GM12878 (cell line): ENCODE data around the gene CIRBP. TPM values are rescaled to one million over a fixed set of nuclear protein-coding genes. Genes with fewer than 3 reads are reported as not detected.

ENCODE experiments used
- ATAC-seq: fragments of 200-7000 bp; cut with Tn5 transposase; 3 replicates; pipeline ENCODE4 v1.9.1; 2020; ENCODE audit warnings: mild to moderate bottlenecking, moderate library complexity
- BruUV-seq: library from RNA; stranded (reverse); fragments of 400-500 nt; replicated peaks from 2 replicates; lab custom pipeline; 2021; lab: Mats Ljungman, UMichigan
- CTCF ChIA-PET: fragments of 300-600 bp; sonication (Branson Sonifier 250); formaldehyde crosslinking; extraction: SDS; loops from one replicate; lab custom pipeline; 2021; ENCODE audit warnings: inconsistent platforms; lab: Yijun Ruan, JAX
- POLR2A ChIA-PET: fragments of 350-600 bp; formaldehyde crosslinking; extraction: SDS; loops from one replicate; lab custom pipeline; 2021; ENCODE audit warnings: inconsistent platforms; lab: Charles Lee
- RAD21 ChIA-PET: fragments of 300-600 bp; sonication (Branson Sonifier 250); formaldehyde crosslinking; loops from one replicate; lab custom pipeline; 2023; ENCODE audit warnings: antibody characterized with exemption; ENCODE audit not compliant: unreplicated experiment; lab: Charles Lee
- SMC1A ChIA-PET: fragments of 300-600 bp; sonication (Branson Sonifier 250); formaldehyde crosslinking; loops from one replicate; lab custom pipeline; 2023; ENCODE audit not compliant: unreplicated experiment, uncharacterized antibody; lab: Charles Lee
- DNase-seq: peaks from one replicate; pipeline ENCODE4 v3.0.0-alpha.2; 2011; ENCODE audit warnings: low read depth, low spot score
- FAIRE-seq: peaks from 3 replicates; lab custom pipeline; 2011; peaks lifted over from hg19 to GRCh38; lab: Jason Lieb, UNC
- H2AFZ ChIP-seq: 2 replicates; pipeline ENCODE4 v1.6.0; 2011; ENCODE audit warnings: low read depth, low read length, control low read depth; ENCODE audit not compliant: control insufficient read depth
- H3K27ac ChIP-seq: 2 replicates; pipeline ENCODE4 v1.5.1; 2011; ENCODE audit warnings: control low read depth; ENCODE audit not compliant: control insufficient read depth, insufficient read depth
- H3K27me3 ChIP-seq, 2 experiments: replicated peaks in 1 of 2; 2 replicates each; pipeline versions ENCODE4 v1.6.0 to v1.6.1; 2011; ENCODE audit warnings: low read length in 1 of 2; ENCODE audit not compliant: control insufficient read depth in 2 of 2, insufficient read depth in 2 of 2
- H3K36me3 ChIP-seq, 2 experiments: 2 replicates each; pipeline ENCODE4 v1.5.1; 2011; ENCODE audit warnings: low read length in 1 of 2; ENCODE audit not compliant: control insufficient read depth in 2 of 2, insufficient read depth in 2 of 2
- H3K4me1 ChIP-seq: 2 replicates; pipeline ENCODE4 v1.6.1; 2011; ENCODE audit warnings: mild to moderate bottlenecking, low read length, moderate library complexity, mixed read lengths; ENCODE audit not compliant: control insufficient read depth, insufficient read depth
- H3K4me2 ChIP-seq: 2 replicates; pipeline ENCODE4 v1.6.0; 2011; ENCODE audit warnings: control low read depth; ENCODE audit not compliant: control insufficient read depth, insufficient read depth
- H3K4me3 ChIP-seq: fragments of 200-600 bp; sonication (generic); 2 replicates; pipeline ENCODE4 v1.5.1; 2016
- H3K79me2 ChIP-seq: 2 replicates; pipeline ENCODE4 v1.6.0; 2011; ENCODE audit warnings: low read length; ENCODE audit not compliant: control insufficient read depth, insufficient read depth
- H3K9ac ChIP-seq: 2 replicates; pipeline ENCODE4 v1.8.0; 2011; ENCODE audit warnings: low read length, control low read depth, mixed read lengths; ENCODE audit not compliant: control insufficient read depth, insufficient read depth
- H3K9me3 ChIP-seq: replicated peaks from 3 replicates; pipeline ENCODE4 v1.5.1; 2011; ENCODE audit warnings: mild to moderate bottlenecking, low read length; ENCODE audit not compliant: control insufficient read depth, insufficient read depth
- H4K20me1 ChIP-seq: 2 replicates; pipeline ENCODE4 v1.6.0; 2011; ENCODE audit not compliant: control insufficient read depth, insufficient read depth
- ATF7 ChIP-seq: fragments of 450-650 bp; IDR thresholded peaks from 2 replicates; pipeline ENCODE4 v1.6.1; 2016; ENCODE audit warnings: low read depth, mild to moderate bottlenecking
- FOS ChIP-seq: IDR thresholded peaks from 3 replicates; pipeline ENCODE4 v1.6.1; 2011; ENCODE audit warnings: borderline replicate concordance; ENCODE audit not compliant: insufficient read length; ENCODE audit errors: extremely low read depth
- HDGF ChIP-seq: fragments of 450-650 bp; IDR thresholded peaks from 2 replicates; pipeline ENCODE4 v1.6.1; 2016; ENCODE audit warnings: antibody characterized with exemption
- MEF2B ChIP-seq: fragments of 450-650 bp; IDR thresholded peaks from 2 replicates; pipeline ENCODE4 v1.6.1; 2018; ENCODE audit warnings: mild to moderate bottlenecking, moderate library complexity; ENCODE audit not compliant: partially characterized antibody, poor library complexity, severe bottlenecking
- NBN ChIP-seq: fragments of 450-650 bp; IDR thresholded peaks from 2 replicates; pipeline ENCODE4 v1.6.1; 2016
- RBBP5 ChIP-seq: fragments of 200-600 bp; sonication (generic); conservative IDR thresholded peaks from 2 replicates; pipeline ENCODE4 v1.6.1; 2016
- WGBS: methylation state at CpG from one replicate; pipeline ENCODE4 v1.1.6; 2016; ENCODE audit warnings: low lambda C conversion rate; ENCODE audit not compliant: insufficient replicate concordance, insufficient coverage; ENCODE audit errors: missing lambda C conversion rate; 5-methylcytosine and 5-hydroxymethylcytosine counted together
- in situ Hi-C: fragments of 300-500 bp; cut with MboI; formaldehyde crosslinking; loops from 9 replicates; pipeline ENCODE4 v1.14.3; 2018; ENCODE audit warnings: mixed read lengths
- intact Hi-C: fragments of 100-400 bp; cut with micrococcal nuclease; formaldehyde crosslinking; loops from one replicate; pipeline ENCODE4 v1.14.2; 2022; ENCODE audit not compliant: unreplicated experiment
- polyA plus RNA-seq, 11 experiments: library from polyadenylated mRNA; depleted of rRNA in 4 of 11; unstranded in 6 of 11; stranded (reverse) in 5 of 11; fragments of >200 nt; fragmentation: Nextera tagmentation in 4 of 11; fragmentation: Illumina TruSeq in 1 of 11; extraction: Ambion mirVana in 4 of 11; extraction: Trizol in 1 of 11; gene quantifications; 1 replicate in 1 of 11; 2 replicates in 10 of 11; pipeline versions ENCODE4 v1.2.1 to v1.2.3, GENCODE V29; 2011 to 2016; ENCODE audit warnings: inconsistent platforms in 2 of 11, missing spikeins in 2 of 11, low read depth in 1 of 11
- total RNA-seq, 4 experiments: library from RNA; depleted of rRNA in 3 of 4; stranded (reverse); fragments of >200 nt in 3 of 4; fragmentation: Illumina TruSeq in 1 of 4; extraction: Trizol in 1 of 4; gene quantifications; 2 replicates each; pipeline versions ENCODE4 v1.2.1 to v1.2.3, GENCODE V29; 2013 to 2021
- TF ChIP-seq, protein P1 (sequence below): IDR thresholded peaks from 2 replicates; pipeline ENCODE4 v1.6.1; 2011; ENCODE audit warnings: borderline replicate concordance, low read depth, mild to moderate bottlenecking, moderate library complexity, low read length; ENCODE audit not compliant: insufficient read depth, poor library complexity, severe bottlenecking
- TF ChIP-seq, protein P2 (sequence below): fragments of 450-650 bp; IDR thresholded peaks from 2 replicates; pipeline ENCODE4 v1.6.1; 2016; ENCODE audit warnings: mild to moderate bottlenecking
- TF ChIP-seq, protein P3 (sequence below), 3 experiments: IDR thresholded peaks in 2 of 3; conservative IDR thresholded peaks in 1 of 3; 2 replicates each; pipeline ENCODE4 v1.5.1; 2011; ENCODE audit warnings: low read depth in 3 of 3, low read length in 3 of 3, mild to moderate bottlenecking in 3 of 3, control low read depth in 2 of 3, moderate library complexity in 2 of 3, inconsistent platforms in 1 of 3, mixed read lengths in 1 of 3; ENCODE audit not compliant: control insufficient read depth in 2 of 3, insufficient read depth in 1 of 3; ENCODE audit errors: extremely low read depth in 1 of 3

CIRBP gene
- total and polyA plus RNA-seq, 10 of the 15 experiments (the other 5 are each of a cell fraction or from before 2014, with no cell fraction given) = 27.6 to 335 (median 229) TPM

GRCh38 chr19:1261538-1261797 is 7.7 kb upstream of the CIRBP start:
- TF ChIP-seq NBN (peak; percentile 75; the same call in 1 of the 2 replicates), ATF7 (0 out of 2 replicates have a peak, but pooled peaks have one; percentile 10), FOS (no peak), HDGF (no peak), MEF2B (no peak), RBBP5 (no peak)
- TF ChIP-seq, protein P1, sequence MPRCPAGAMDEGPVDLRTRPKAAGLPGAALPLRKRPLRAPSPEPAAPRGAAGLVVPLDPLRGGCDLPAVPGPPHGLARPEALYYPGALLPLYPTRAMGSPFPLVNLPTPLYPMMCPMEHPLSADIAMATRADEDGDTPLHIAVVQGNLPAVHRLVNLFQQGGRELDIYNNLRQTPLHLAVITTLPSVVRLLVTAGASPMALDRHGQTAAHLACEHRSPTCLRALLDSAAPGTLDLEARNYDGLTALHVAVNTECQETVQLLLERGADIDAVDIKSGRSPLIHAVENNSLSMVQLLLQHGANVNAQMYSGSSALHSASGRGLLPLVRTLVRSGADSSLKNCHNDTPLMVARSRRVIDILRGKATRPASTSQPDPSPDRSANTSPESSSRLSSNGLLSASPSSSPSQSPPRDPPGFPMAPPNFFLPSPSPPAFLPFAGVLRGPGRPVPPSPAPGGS = no peak
- TF ChIP-seq, protein P2, sequence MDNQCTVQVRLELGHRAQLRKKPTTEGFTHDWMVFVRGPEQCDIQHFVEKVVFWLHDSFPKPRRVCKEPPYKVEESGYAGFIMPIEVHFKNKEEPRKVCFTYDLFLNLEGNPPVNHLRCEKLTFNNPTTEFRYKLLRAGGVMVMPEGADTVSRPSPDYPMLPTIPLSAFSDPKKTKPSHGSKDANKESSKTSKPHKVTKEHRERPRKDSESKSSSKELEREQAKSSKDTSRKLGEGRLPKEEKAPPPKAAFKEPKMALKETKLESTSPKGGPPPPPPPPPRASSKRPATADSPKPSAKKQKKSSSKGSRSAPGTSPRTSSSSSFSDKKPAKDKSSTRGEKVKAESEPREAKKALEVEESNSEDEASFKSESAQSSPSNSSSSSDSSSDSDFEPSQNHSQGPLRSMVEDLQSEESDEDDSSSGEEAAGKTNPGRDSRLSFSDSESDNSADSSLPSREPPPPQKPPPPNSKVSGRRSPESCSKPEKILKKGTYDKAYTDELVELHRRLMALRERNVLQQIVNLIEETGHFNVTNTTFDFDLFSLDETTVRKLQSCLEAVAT = peak; percentile 89
- TF ChIP-seq, protein P3, sequence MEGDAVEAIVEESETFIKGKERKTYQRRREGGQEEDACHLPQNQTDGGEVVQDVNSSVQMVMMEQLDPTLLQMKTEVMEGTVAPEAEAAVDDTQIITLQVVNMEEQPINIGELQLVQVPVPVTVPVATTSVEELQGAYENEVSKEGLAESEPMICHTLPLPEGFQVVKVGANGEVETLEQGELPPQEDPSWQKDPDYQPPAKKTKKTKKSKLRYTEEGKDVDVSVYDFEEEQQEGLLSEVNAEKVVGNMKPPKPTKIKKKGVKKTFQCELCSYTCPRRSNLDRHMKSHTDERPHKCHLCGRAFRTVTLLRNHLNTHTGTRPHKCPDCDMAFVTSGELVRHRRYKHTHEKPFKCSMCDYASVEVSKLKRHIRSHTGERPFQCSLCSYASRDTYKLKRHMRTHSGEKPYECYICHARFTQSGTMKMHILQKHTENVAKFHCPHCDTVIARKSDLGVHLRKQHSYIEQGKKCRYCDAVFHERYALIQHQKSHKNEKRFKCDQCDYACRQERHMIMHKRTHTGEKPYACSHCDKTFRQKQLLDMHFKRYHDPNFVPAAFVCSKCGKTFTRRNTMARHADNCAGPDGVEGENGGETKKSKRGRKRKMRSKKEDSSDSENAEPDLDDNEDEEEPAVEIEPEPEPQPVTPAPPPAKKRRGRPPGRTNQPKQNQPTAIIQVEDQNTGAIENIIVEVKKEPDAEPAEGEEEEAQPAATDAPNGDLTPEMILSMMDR (IDR thresholded peaks at IDR 0.05 in 2 of 3, conservative IDR thresholded peaks at IDR 0.05 in 1 of 3; ENCODE audit: control insufficient read depth in 2 of 3, extremely low read depth in 1 of 3, insufficient read depth in 1 of 3, low read depth in 3 of 3, low read length in 3 of 3) = peak in 1 of 3 experiments; percentile 21; a peak in 1 of 6 replicates
- Histone ChIP-seq H3K4me1 (peaks cover 58% of the 10 kb centered on the region), H4K20me1 (no peaks in the 10 kb centered on the region), H3K27ac (peak overlapping the region; percentile 91), H3K9ac (peak overlapping the region; percentile 77), H3K27me3 (no peaks in the 10 kb centered on the region), H3K4me3 (peak overlapping the region; percentile 92), H3K4me2 (peak overlapping the region; percentile 97), H3K36me3 (peaks cover 0 to 7% of the 10 kb centered on the region in 2 experiments; a peak in 3 of 4 replicates), H2AFZ (no peak overlapping the region; the same call in 1 of the 2 replicates), H3K9me3 (no peaks in the 10 kb centered on the region), H3K79me2 (peaks cover 35% of the 10 kb centered on the region)
- ATAC-seq (no peak), DNase-seq (no peak), FAIRE-seq (no peak)
- ChIA-PET SMC1A (interaction anchor here (1.0 to 1.8 kb wide), 3 partner anchors 8 to 213 kb away, joined by 3 to 6 read pairs (median 5); no protein-coding TSS in a partner anchor), RAD21 (interaction anchor here (3.8 kb wide), 1 partner anchor 17 kb away, joined by 24 read pairs; no protein-coding TSS in a partner anchor), POLR2A (interaction anchor here (0.8 to 3.6 kb wide), 4 partner anchors 9 to 14 kb away, joined by 4 to 29 read pairs (median 7); partner anchors contain the start of gene FAM174C), CTCF (interaction anchor here (1.5 to 2.5 kb wide), 2 partner anchors 8 to 17 kb away, joined by 11 to 16 read pairs; no protein-coding TSS in a partner anchor)
- BruUV-seq = no TSS peak
- WGBS = under 1% methylated on average over 14 of the region's 14 CpGs
- in situ Hi-C loops = loop anchor here (10.0 kb wide), 1 partner anchor 823 kb away; no protein-coding TSS in a partner anchor
- intact Hi-C loops = no loop called here
